A204.1 (cell line): ENCODE results near the gene SFR1.
"Not testable (repeated sequence)": the region's sequence is repeated elsewhere in the genome, so short reads cannot be mapped to it uniquely, and the experiment has no call there.

Experiments used
- FAIRE-seq: peaks from 2 replicates; lab custom pipeline; 2012; peaks lifted over from hg19 to GRCh38; lab: Jason Lieb, UNC

The SFR1 gene

DNA sequence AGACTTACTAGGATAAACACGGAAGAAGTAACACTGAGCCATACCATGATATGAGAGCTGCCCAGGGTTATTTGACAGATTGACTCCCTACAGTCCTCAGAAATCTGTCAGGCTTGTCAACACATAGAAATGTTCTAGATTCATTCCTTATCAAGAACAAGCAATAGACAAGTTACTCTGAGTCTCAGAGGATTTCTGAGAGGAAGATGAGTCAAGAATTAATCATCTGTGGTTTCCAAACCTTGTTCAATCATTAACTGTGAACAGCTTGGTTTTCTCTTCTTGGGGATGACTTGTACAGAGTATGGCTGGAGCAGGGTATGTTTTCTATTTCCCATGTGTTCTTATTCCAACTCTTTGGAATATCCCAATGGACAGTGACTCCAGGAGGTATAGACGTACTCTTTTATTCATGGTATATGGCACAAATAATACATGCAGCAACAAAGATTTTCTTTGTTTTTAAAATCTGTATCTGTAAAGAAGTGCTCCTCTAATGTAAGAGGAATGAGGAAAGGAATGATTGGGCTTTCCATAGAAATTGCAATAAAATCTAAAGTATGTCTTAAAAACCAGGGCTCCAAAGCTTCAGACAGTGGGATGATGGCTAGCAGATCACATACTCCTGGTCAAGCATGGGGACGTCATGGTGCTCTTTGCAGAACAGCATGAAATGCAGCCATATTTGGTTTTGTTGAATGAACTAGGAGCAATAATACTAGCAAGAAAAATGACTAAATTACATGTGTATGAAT, 11.9 kb upstream of the SFR1 start:
- FAIRE-seq = no peak

GRCh38 chr10:104113376-104113956, 8.5 kb upstream of the SFR1 start:
- no peak for FAIRE-seq

DNA sequence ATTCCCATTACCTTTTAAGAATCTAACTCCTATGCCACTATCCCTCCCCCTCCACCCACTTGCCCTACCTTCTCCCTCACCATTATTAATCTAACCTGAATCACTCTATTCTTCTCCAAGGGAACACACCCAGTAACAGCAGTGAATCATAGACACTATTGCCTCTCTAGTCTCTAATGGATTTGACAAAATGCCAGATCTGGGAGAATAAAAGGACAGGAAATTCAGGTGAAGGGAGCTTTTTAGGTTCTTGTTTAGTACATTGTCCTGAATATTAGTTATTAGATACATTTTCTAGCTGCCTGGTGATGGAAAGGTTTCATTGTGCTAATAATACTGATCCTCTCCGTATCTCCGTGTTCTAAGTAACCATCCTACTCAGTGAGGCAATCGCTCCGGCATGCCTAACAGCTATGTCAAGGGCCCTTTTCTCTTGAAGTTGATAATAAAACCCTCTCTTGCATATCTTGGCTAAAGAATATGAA, 4.1 kb upstream of the SFR1 start:
- FAIRE-seq = no peak

GRCh38 chr10:104119996-104120395, 2.0 kb upstream of the SFR1 start:
- FAIRE-seq = no peak

DNA sequence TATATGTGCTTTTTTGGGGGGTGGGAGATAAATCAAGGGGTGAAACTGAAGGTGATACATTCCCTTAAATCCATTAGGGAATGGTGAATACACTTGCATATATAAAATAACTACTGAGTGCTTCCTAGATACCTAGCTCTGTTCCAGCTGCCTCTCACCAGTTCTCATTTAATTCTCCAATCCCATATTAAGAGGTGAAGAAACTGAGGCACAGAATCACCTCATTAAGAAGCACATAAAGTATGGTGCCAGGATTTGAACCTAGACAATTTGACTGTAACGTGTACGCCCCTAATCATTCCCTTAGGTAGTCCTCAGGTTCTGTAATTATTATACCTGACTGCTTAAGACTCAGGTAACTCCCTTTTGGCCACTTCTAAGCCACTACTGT, 1.5 kb upstream of the SFR1 start:
- no peak for FAIRE-seq

DNA sequence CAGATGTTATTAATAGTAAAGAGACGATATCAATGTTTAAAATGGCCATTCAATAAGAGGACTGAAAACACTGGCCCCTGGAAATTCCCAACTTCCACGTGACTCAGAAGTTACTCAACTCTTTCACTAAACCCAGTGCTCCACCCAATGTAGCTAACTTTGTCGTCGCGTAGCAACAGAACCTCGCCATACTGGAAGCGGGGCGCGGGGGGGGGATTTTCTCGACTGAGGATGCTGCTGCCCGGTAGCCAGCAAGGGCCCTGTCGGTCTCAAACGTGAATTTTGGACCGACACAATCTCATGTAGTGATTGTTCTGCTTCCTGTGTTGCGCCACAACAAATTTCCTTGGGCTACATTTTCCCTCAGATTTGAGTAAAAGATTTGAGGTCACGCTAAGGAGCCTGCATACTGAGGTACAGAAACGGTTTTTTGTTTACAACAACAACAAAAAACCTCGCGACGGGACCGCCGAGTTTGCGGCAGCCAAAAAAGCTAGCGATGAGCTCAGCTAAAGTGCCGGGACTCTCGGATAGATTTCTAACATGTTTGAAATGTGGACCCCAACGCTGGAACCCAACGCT, 977 bp upstream of the SFR1 start:
- peak; percentile 94 for FAIRE-seq

- FAIRE-seq = no peak
Measured at GRCh38 chr10:104122225-104123107, 495 bp downstream of the SFR1 start.

DNA sequence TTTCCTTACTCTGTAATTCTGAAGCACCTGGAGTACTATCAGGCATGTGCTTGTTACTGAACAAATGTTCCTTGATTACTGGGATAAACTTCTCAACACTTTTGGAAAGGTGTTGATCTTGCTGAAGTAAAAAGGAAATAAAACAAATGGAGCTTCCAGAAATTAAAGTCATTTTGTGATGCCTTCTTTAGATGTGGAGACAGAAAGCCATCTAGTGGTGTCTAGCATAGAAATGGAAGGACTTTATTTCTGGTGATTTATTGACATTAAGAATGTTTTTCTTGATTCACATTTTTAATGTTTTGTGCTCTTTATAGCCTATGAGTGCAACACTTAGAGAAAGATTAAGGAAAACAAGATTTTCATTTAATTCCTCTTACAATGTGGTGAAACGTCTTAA, 1.4 kb downstream of the SFR1 start:
- peak; percentile 93 for FAIRE-seq

- no peak for FAIRE-seq
Measured at GRCh38 chr10:104127411-104127810, 5.4 kb downstream of the SFR1 start.

- no peak for FAIRE-seq
Measured at GRCh38 chr10:104128214-104128613, 6.2 kb downstream of the SFR1 start.

DNA sequence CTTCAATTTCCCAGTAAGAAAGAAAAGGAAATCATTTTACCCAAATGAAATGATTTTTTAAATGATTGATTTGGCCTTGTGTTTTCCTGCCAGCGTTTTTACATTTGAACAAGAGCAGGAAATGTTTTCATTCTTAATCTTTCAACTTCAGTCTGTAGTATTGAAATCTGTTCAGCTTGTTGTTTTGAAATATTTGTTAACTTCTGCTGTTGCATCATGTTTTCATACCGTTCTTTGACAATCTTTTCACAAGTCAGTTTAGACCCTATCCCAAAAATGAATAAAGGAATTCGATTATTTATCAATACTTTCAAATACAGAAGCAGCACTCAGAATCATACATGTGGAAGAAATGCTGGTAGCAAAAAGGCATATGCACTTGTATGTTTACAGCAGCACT, 8.1 kb downstream of the SFR1 start:
- peak; percentile 48 for FAIRE-seq

DNA sequence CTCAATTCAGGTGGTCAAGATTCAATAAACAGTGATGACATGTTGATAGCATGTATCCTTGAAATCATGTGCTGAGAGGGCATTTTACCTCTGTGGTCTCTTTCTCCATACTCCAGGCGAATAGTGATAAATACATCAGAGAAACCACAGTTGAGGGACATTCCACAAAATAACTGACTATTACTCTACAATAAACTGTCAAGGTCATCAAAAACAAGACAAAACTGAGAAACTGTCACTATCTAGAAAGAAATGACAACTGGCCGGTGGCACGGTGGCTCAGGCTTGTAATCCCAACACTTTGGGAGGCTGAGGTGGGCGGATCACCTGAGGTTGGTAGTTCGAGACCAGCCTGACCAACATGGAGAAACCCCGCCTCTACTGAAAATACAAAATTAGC, 16.2 kb downstream of the SFR1 start:
- FAIRE-seq = no peak

GRCh38 chr10:104139221-104139620, 17.2 kb downstream of the SFR1 start:
- no peak for FAIRE-seq

- FAIRE-seq = no peak
Measured at GRCh38 chr10:104142081-104142480, 20.1 kb downstream of the SFR1 start.

DNA sequence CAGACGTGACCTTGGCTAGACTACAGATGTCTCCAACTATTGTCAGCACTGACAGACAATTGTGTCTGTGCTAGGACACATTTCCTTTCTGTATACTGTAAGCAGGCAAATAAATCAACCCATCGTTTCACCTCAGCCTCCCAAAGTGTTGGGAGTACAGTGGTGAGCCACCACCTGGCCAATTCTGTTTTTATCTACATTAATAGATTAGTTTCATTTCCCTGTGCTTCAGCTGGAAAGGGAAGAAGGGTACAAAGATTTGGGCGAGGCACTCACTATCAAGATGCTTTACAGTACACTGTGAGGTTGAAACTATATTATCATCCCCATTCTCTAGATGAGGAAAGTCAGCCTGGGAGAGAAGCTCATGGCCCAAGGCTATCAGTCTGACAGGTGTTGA, 21.9 kb downstream of the SFR1 start:
- no peak for FAIRE-seq

DNA sequence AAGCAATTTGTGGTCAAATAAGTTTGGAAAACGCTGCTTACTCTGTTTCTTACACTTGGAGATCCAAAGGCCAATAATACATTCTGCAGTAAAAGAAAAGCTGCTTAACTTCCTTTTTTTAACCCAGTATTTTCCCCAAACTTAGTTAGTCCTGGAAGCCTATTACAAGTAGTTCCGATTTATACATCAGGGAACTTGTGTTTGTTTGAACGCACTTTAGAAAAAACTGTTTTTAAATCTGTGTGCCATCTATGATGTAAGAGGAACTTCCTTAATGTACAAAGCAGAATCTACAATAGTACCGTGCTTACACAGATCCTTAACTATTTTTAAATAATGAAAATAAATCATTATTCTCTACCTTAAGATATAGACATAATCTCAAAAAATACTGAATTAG, 23.0 kb downstream of the SFR1 start:
- FAIRE-seq = no peak

DNA sequence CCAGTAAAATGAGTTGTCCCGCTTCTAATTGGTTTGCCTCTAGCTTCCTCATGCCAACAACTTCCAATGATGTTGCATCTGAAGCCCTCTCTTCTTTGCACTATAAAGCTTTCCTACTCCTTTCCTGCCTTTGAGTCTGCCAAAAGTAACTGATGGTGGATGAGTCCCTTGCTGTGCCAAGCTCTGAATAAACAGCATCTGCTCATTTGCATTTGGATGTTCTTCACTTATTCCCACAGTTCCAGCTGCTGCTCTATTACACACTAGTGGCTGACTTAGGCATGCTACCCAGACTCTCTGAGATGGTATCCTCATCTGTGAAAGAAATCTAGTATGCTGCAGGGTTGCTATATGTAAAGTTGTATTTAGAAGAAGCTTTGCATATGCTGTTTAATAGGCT, 24.9 kb downstream of the SFR1 start:
- FAIRE-seq = no peak

GRCh38 chr10:104150139-104150538, 28.2 kb downstream of the SFR1 start:
- no peak for FAIRE-seq

DNA sequence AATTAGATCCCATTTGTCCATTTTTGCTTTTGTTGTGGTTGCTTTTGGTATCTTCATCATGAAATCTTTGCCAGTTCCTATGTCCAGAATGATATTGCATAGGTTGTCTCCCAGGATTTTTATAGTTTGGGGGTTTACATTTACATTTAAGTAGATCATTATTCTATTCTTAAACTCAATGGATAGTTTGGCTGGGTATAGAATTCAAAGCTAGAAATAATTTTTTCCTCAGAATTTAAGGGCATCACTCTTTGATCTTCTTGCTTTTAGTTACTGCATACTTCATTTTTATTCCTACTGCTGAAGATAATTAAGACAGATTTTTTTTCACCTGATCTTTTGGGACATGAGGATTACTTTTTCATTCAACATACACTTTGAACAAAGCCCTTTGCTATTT, 29.8 kb downstream of the SFR1 start:
- no peak for FAIRE-seq

- FAIRE-seq = no peak
Measured at GRCh38 chr10:104155591-104155990, 33.6 kb downstream of the SFR1 start.

GRCh38 chr10:104170610-104171254, 48.8 kb downstream of the SFR1 start:
- FAIRE-seq = no peak

DNA sequence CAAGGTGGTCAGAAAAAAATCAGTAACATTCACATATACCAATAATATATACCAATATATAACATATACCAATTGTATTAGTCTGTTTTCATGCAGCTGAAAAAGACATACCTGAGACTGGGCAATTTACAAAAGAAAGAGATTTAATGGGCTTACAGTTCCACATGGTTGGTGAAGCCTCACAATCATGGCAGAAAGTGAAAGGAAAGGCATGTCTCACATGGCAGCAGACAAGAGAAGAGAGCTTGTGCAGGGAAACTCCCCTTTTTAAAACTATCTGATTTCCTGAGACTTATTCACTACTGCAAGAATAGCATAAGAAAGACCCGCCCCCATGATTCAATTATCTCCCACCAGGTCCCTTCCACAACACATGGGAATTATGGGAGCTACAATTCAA, 52.2 kb downstream of the SFR1 start:
- not testable (repeated sequence) for FAIRE-seq
